Type B pancreatic cell (in vitro differentiated cells): Measurements from ENCODE around the gene CISTR. TPM values are rescaled to one million over a fixed set of nuclear protein-coding genes. Genes with fewer than 3 reads are reported as not detected.
"Not testable (repeated sequence)": the region's sequence is repeated elsewhere in the genome, so short reads cannot be mapped to it uniquely, and the experiment has no call there.

Experiments
- DNase-seq: peaks from one replicate; pipeline ENCODE4 v3.0.0; 2021; ENCODE audit warnings: mixed read lengths; ENCODE audit not compliant: unreplicated experiment; ENCODE audit errors: extremely low spot score
- H3K27ac Mint-ChIP-seq: 2 replicates; pipeline ENCODE4 v1.8.0; 2021; ENCODE audit warnings: mild to moderate bottlenecking, mixed read lengths
- H3K27me3 Mint-ChIP-seq: 2 replicates; pipeline ENCODE4 v1.8.0; 2021; ENCODE audit warnings: mixed read lengths
- H3K36me3 Mint-ChIP-seq: 2 replicates; pipeline ENCODE4 v1.8.0; 2021; ENCODE audit warnings: mixed read lengths
- H3K4me1 Mint-ChIP-seq: one replicate; pipeline ENCODE4 v1.8.0; 2021; ENCODE audit warnings: mixed read lengths; ENCODE audit not compliant: unreplicated experiment
- H3K4me3 Mint-ChIP-seq: 2 replicates; pipeline ENCODE4 v1.8.0; 2021; ENCODE audit warnings: mild to moderate bottlenecking, mixed read lengths
- H3K9me3 Mint-ChIP-seq: 2 replicates; pipeline ENCODE4 v1.8.0; 2021; ENCODE audit warnings: mixed read lengths
- CTCF ChIP-seq: fragments of 200-600 bp; sonication (generic); conservative IDR thresholded peaks from 2 replicates; pipeline ENCODE4 v1.5.0; 2021; ENCODE audit warnings: antibody characterized with exemption, mild to moderate bottlenecking
- total RNA-seq: library from RNA; stranded (reverse); gene quantifications from 2 replicates; pipeline ENCODE4 v1.2.1, GENCODE V29; 2021; ENCODE audit warnings: low replicate concordance

Gene CISTR
- total RNA-seq, 1 donor from 2014 or later, result not detected

GRCh38 chr12:53725824-53726223, 26.0 kb downstream of the CISTR start:
- no peak for TF ChIP-seq CTCF
- Mint-ChIP-seq H3K36me3 (peaks cover 9% of the 10 kb centered on the region), H3K27ac (no peak overlapping the region), H3K27me3 (peaks cover under 1% of the 10 kb centered on the region), H3K9me3 (no peaks in the 10 kb centered on the region), H3K4me3 (peak overlapping the region; percentile 98), H3K4me1 (peaks cover 12% of the 10 kb centered on the region)
- DNase-seq, result no peak

GRCh38 chr12:53722450-53723041, 29.2 kb downstream of the CISTR start:
- Mint-ChIP-seq H3K36me3 (peaks cover 22% of the 10 kb centered on the region), H3K4me3 (no peak overlapping the region), H3K27me3 (no peaks in the 10 kb centered on the region), H3K4me1 (peaks cover 5% of the 10 kb centered on the region), H3K27ac (no peak overlapping the region), H3K9me3 (no peaks in the 10 kb centered on the region)
- TF ChIP-seq CTCF, result no peak
- no peak for DNase-seq

- Mint-ChIP-seq H3K4me3 (no peak overlapping the region), H3K27ac (no peak overlapping the region), H3K36me3 (peaks cover 34% of the 10 kb centered on the region), H3K27me3 (no peaks in the 10 kb centered on the region), H3K4me1 (no peaks in the 10 kb centered on the region), H3K9me3 (no peaks in the 10 kb centered on the region)
- TF ChIP-seq CTCF, result no peak
- DNase-seq, result no peak
Observed at GRCh38 chr12:53720946-53721345, 30.8 kb downstream of the CISTR start.

GRCh38 chr12:53719649-53720048, 32.1 kb downstream of the CISTR start:
- Mint-ChIP-seq H3K27me3 (no peaks in the 10 kb centered on the region), H3K36me3 (peaks cover 34% of the 10 kb centered on the region), H3K4me1 (no peaks in the 10 kb centered on the region), H3K27ac (peak overlapping the region; percentile 84), H3K4me3 (no peak overlapping the region), H3K9me3 (no peaks in the 10 kb centered on the region)
- TF ChIP-seq CTCF, result no peak
- DNase-seq, result no peak

- not testable (repeated sequence) for H3K27ac Mint-ChIP-seq
Observed at GRCh38 chr12:53718567-53718966, 33.2 kb downstream of the CISTR start.

GRCh38 chr12:53717319-53717718, 34.5 kb downstream of the CISTR start:
- no peaks in the 10 kb centered on the region for H3K27me3 Mint-ChIP-seq
- no peaks in the 10 kb centered on the region for H3K9me3 Mint-ChIP-seq
- no peak overlapping the region for H3K4me3 Mint-ChIP-seq
- no peak for TF ChIP-seq CTCF
- DNase-seq, result no peak
- H3K4me1 Mint-ChIP-seq, result no peaks in the 10 kb centered on the region
- H3K27ac Mint-ChIP-seq, result no peak overlapping the region
- H3K36me3 Mint-ChIP-seq, result peaks cover 38% of the 10 kb centered on the region

More at GRCh38 chr12:53718567-53718966, 33.2 kb downstream of the CISTR start:
- DNase-seq, H3K4me3 Mint-ChIP-seq, H3K4me1 Mint-ChIP-seq, H3K9me3 Mint-ChIP-seq, H3K27me3 Mint-ChIP-seq: not testable (repeated sequence)
- peaks cover 33% of the 10 kb centered on the region for H3K36me3 Mint-ChIP-seq
